HEK293T (cell line): ENCODE measurements around the gene COL11A1.

Experiments used
- CTCF ChIA-PET: fragments of 350-600 bp; formaldehyde crosslinking; extraction: SDS; loops from one replicate; lab custom pipeline; 2021; ENCODE audit warnings: antibody characterized with exemption, inconsistent platforms; lab: Yijun Ruan, JAX
- POLR2A ChIA-PET: fragments of 350-600 bp; formaldehyde crosslinking; extraction: SDS; loops from one replicate; lab custom pipeline; 2020; ENCODE audit warnings: antibody characterized with exemption, inconsistent platforms; lab: Yijun Ruan, JAX
- DNase-seq: peaks from one replicate; pipeline ENCODE4 v3.0.0; 2012; ENCODE audit warnings: mixed read lengths; ENCODE audit errors: extremely low spot score
- ARNT ChIP-seq: fragments of 450-650 bp; IDR thresholded peaks from 2 replicates; pipeline ENCODE4 v1.6.1; 2017; ENCODE audit warnings: mild to moderate bottlenecking
- BHLHE40 ChIP-seq: fragments of 450-650 bp; IDR thresholded peaks from 2 replicates; pipeline ENCODE4 v1.6.1; 2016; ENCODE audit warnings: mild to moderate bottlenecking, moderate library complexity, borderline replicate concordance
- CTBP1 ChIP-seq: fragments of 450-650 bp; IDR thresholded peaks from 2 replicates; pipeline ENCODE4 v1.6.1; 2016; ENCODE audit warnings: borderline replicate concordance
- ELF4 ChIP-seq: fragments of 450-650 bp; IDR thresholded peaks from 2 replicates; pipeline ENCODE4 v1.6.1; 2017; ENCODE audit warnings: antibody characterized with exemption
- FOXA1 ChIP-seq: fragments of 450-650 bp; IDR thresholded peaks from 2 replicates; pipeline ENCODE4 v1.6.1; 2016; ENCODE audit warnings: mild to moderate bottlenecking
- FOXK2 ChIP-seq: fragments of 450-650 bp; IDR thresholded peaks from 2 replicates; pipeline ENCODE4 v1.6.1; 2016; ENCODE audit warnings: mild to moderate bottlenecking
- FOXM1 ChIP-seq: fragments of 450-650 bp; IDR thresholded peaks from 2 replicates; pipeline ENCODE4 v1.6.1; 2017; ENCODE audit warnings: mild to moderate bottlenecking, borderline replicate concordance
- HDGF ChIP-seq: fragments of 450-650 bp; IDR thresholded peaks from 2 replicates; pipeline ENCODE4 v1.6.1; 2017; ENCODE audit warnings: antibody characterized with exemption, borderline replicate concordance
- L3MBTL2 ChIP-seq: fragments of 450-650 bp; conservative IDR thresholded peaks from 2 replicates; pipeline ENCODE4 v1.6.1; 2016; ENCODE audit warnings: mild to moderate bottlenecking
- LEF1 ChIP-seq: fragments of 450-650 bp; IDR thresholded peaks from 2 replicates; pipeline ENCODE4 v1.6.1; 2017; ENCODE audit warnings: mild to moderate bottlenecking, borderline replicate concordance
- NFRKB ChIP-seq: fragments of 450-650 bp; IDR thresholded peaks from 2 replicates; pipeline ENCODE4 v1.6.1; 2016; ENCODE audit warnings: mild to moderate bottlenecking, moderate library complexity
- PKNOX1 ChIP-seq: fragments of 450-650 bp; IDR thresholded peaks from 2 replicates; pipeline ENCODE4 v1.6.1; 2016
- SP1 ChIP-seq: fragments of 450-650 bp; IDR thresholded peaks from 2 replicates; pipeline ENCODE4 v1.6.1; 2017
- SUZ12 ChIP-seq: fragments of 450-650 bp; IDR thresholded peaks from 2 replicates; pipeline ENCODE4 v1.6.1; 2016; ENCODE audit warnings: mild to moderate bottlenecking
- TARDBP ChIP-seq: fragments of 450-650 bp; IDR thresholded peaks from 2 replicates; pipeline ENCODE4 v1.6.1; 2016
- ZNF384 ChIP-seq: fragments of 450-650 bp; IDR thresholded peaks from 2 replicates; pipeline ENCODE4 v1.6.1; 2016

COL11A1 gene

GRCh38 chr1:103111926-103112325, 3.6 kb upstream of the COL11A1 start:
- DNase-seq = no peak
- TF ChIP-seq TARDBP = no peak
- no peak for TF ChIP-seq ELF4
- TF ChIP-seq BHLHE40 = no peak
- TF ChIP-seq HDGF = no peak
- no peak for TF ChIP-seq SUZ12
- TF ChIP-seq L3MBTL2 = no peak
- TF ChIP-seq FOXK2 = no peak
- no peak for TF ChIP-seq PKNOX1
- TF ChIP-seq CTBP1 = no peak
- TF ChIP-seq ARNT = no peak
- no peak for TF ChIP-seq NFRKB
- no peak for TF ChIP-seq ZNF384
- TF ChIP-seq SP1 = no peak
- no peak for TF ChIP-seq LEF1
- TF ChIP-seq FOXA1 = no peak
- TF ChIP-seq FOXM1 = no peak
- ChIA-PET CTCF (no interaction called here), POLR2A (no interaction called here)

GRCh38 chr1:103110701-103111100, 2.4 kb upstream of the COL11A1 start:
- TF ChIP-seq ELF4 (no peak), SUZ12 (no peak), LEF1 (no peak), TARDBP (no peak), CTBP1 (no peak), HDGF (no peak), NFRKB (no peak), PKNOX1 (no peak), BHLHE40 (no peak), ZNF384 (no peak), SP1 (no peak), L3MBTL2 (no peak), FOXK2 (no peak), FOXM1 (no peak), FOXA1 (no peak)
- ChIA-PET POLR2A (no interaction called here), CTCF (no interaction called here)
- DNase-seq = no peak

GRCh38 chr1:103109311-103109920, 1.1 kb upstream of the COL11A1 start:
- TF ChIP-seq ZNF384 (no peak), ELF4 (no peak), BHLHE40 (no peak), PKNOX1 (no peak), ARNT (no peak), FOXM1 (no peak), SUZ12 (no peak), HDGF (no peak), CTBP1 (no peak), TARDBP (no peak), FOXA1 (no peak), L3MBTL2 (no peak), NFRKB (no peak), SP1 (no peak)
- POLR2A ChIA-PET = no interaction called here
- no peak for DNase-seq
- CTCF ChIA-PET = no interaction called here

GRCh38 chr1:103107741-103108375, 464 bp downstream of the COL11A1 start:
- ChIA-PET CTCF (no interaction called here), POLR2A (no interaction called here)
- DNase-seq = no peak

More at GRCh38 chr1:103107741-103108375, 464 bp downstream of the COL11A1 start:
- TF ChIP-seq SUZ12 (no peak), FOXA1 (no peak), HDGF (no peak), SP1 (no peak), ELF4 (no peak), CTBP1 (no peak), NFRKB (no peak), ARNT (no peak), BHLHE40 (no peak), L3MBTL2 (no peak), ZNF384 (no peak), PKNOX1 (no peak), LEF1 (no peak)
